AG09309 (cell line): Measurements from ENCODE around the gene SOWAHB.
A peak's percentile ranks its signal among the peaks of the same experiment; 100 is the strongest.

Experiments
- DNase-seq: peaks from one replicate; pipeline ENCODE4 v3.0.0-alpha.2; 2010; ENCODE audit warnings: low read depth
- H3K4me3 ChIP-seq: 2 replicates; pipeline ENCODE4 v1.5.1; 2011; ENCODE audit warnings: mild to moderate bottlenecking, low read depth, low read length, moderate library complexity; ENCODE audit not compliant: control insufficient read depth
- CTCF ChIP-seq: IDR thresholded peaks from 2 replicates; pipeline ENCODE4 v1.5.1; 2011; ENCODE audit warnings: mild to moderate bottlenecking, low read depth, low read length, inconsistent platforms; ENCODE audit not compliant: insufficient read depth, control insufficient read depth; ENCODE audit errors: missing control alignments

The SOWAHB gene

GRCh38 chr4:76897536-76898384 lies at the start of gene SOWAHB:
TSS of gene SOWAHB (minus strand) at chr4:76898144. CDS start at chr4:76897849, 295 bp downstream.
- peak within 1 kb of the TSS; percentile 30 for H3K4me3 ChIP-seq
- TF ChIP-seq CTCF: no peak

GRCh38 chr4:76947369-76947768 lies 49.4 kb upstream of the SOWAHB start:
- DNase-seq: no peak
- no peak for TF ChIP-seq CTCF
- no peak overlapping the region; the same call in 1 of the 2 replicates for H3K4me3 ChIP-seq

More at GRCh38 chr4:76897536-76898384, at the start of gene SOWAHB:
- DNase-seq: no peak

DNA sequence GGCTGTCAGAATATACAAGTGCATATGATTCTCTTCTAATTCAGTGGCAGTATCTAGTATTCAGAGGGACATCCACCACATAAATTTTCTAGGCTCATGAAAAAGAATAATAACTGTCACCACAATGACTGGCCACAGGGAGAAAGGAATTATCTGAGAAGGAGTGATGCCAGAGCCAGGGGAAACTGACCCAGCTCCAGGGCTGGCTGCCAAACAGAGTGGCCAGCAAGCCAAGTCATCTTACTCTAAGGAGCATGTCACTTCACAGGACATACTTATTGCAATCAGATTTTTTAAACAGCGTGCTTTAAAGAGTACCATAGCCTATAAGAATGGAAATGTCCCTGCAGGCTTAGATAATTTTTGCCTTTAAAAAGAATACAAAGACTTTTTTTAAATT lies 45.8 kb upstream of the SOWAHB start:
- TF ChIP-seq CTCF: no peak
- no peak for DNase-seq
- H3K4me3 ChIP-seq: no peak overlapping the region

GRCh38 chr4:76943129-76943620 lies 45.2 kb upstream of the SOWAHB start:
- DNase-seq: no peak
- no peak overlapping the region for H3K4me3 ChIP-seq
- no peak for TF ChIP-seq CTCF

DNA sequence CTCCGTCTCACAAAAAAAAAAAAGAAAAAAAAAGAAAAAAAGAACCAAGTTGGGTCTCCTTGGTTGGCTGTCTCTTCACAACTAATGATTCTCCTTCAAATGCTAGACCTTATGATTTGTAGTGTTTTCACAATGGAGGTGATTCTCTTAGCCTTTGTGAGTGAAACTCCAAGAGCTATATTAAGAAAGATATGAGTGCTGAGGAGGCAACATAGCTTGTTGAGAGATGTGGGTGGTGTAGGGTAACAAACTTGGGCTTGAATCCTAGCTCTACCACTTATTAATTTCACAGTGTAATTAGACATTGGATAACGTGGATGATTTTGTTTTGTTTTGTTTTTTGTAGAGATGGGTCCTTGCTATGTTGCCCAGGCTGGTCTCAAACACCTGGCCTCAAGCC lies 41.2 kb upstream of the SOWAHB start:
- no peak for TF ChIP-seq CTCF
- H3K4me3 ChIP-seq: no peak overlapping the region
- DNase-seq: no peak

DNA sequence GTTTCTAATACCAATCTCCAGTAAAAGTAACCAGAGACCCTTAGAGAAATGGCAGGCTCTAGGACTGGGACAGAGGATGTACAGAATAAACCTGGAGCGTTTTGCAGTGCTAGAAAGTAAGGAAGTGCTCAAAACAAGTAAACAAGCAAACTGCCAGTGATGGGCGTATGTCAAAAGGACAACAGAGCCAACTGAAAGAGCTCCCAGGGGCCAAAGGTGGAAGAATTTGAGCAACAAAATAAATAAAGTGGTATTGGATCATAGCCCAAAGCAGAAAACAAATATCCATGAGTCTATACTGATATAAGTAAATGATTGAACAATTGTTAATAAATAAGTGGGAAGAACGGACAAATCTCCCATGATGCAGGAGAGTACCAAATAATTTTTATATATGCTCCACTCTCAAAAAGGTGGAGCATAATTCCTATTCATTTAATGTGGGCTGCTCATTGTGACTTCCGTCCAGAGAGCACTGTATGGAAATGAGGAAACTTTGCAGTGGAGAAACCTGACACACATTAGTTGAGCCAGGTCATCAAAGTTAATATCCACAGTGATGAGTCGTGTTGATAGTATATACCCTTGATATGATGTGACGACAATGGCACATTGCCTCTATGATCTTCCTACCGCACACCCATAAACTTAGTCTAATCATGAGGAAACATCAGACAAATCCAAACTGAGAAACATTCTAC lies 33.8 kb upstream of the SOWAHB start:
- no peak overlapping the region for H3K4me3 ChIP-seq
- no peak for DNase-seq
- no peak for TF ChIP-seq CTCF
